HG03457 (cell line): Measurements from ENCODE around the gene ZBTB20.

Experiments used
- ATAC-seq: cut with Tn5 transposase; IDR thresholded peaks from one replicate; pipeline ENCODE4 v1.9.1; 2021; ENCODE audit warnings: moderate number of reproducible peaks; ENCODE audit not compliant: unreplicated experiment

Gene ZBTB20

DNA sequence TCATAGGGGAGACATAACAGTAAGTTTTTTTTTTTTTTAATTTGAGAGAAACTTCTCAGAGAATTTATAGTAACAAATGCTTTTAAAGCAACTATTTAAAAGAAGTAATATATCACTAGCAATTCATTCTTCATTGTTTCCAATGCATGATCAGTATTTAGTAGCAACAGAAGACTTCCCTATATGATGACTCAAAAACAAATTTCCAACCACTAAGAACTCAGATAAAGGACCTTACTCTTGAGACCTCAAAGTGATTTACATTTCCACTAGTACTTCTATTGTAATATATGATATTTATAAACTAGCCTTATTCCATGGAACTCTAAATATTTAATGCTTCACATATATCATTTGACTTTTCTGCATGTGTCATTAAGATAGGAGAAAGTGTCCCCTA is 356.3 kb downstream of the ZBTB20 start:
- no peak for ATAC-seq

DNA sequence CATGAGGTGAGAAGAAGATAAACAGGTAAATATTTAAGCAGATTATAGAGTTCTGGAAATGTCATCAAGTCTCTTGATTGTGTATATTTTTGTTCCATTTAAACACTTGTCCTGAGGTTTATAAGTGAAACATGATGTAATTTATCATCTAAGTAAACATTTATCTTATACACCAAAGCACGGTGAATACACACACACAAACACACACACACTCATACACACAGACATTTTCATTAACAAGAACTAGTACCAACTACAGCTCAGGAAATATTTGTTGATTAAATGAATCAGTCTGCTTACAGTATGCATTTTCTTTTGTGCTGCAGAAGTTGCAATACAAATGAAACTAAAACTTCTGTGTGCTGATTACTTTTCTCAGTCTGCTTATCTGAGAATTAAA is 357.3 kb downstream of the ZBTB20 start:
- no peak for ATAC-seq

DNA sequence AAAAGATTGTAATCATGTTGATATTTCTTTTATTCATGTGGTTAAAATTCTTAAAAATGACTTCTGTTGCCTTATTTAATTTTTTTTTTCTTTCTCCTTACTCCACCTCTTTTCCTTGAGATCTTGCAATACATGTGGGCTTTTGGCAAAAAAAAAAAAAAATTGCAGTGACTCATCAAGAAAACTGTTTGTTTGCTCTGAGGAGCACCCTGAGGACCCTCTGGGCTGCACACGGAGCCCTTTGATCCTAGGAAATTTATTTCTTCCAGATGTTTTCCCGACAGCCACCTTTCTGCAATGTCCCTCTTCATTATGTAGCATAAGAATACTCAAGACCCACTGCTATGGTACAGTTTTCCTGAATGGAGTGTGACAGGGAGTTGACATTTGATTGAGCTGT is 371.7 kb downstream of the ZBTB20 start:
- ATAC-seq = no peak

DNA sequence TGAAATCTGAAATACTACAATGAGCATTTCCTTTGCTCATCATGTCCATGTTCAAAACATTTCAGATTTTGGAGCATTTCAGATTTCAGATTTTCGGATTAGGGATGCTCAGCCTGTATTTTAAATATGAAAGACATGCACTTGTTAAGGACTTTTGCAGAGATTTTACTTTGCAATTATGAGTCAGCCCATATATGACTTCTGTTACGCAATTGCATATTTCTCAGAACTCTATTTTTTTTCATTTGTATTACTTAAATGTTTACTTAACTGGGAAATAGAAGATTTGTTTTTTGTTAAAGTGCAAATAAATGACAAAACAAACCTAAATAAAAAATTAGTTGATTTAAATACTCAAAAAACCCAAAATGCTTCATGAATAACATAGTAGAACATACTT is 376.2 kb downstream of the ZBTB20 start:
- ATAC-seq = no peak

DNA sequence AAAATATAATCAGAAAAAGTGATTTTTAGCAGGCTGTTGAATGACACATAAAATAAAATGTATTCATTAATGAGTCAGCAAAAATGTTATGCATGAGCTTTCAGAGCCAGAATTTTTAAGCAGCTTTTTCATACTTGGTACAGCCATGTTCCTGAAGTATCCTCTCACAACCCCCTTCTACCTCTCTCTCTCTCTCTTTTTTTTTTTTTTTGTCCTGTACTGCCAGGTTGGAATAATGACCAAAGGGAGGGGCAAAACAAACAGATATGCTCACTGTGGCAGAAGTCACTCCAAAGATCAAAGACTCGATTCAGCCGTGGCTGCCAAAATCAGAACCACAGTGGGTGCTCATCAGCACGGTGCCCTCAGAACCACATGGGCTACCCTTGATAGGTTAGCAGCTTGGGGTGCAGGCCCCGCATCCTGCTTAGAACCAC is 383.0 kb downstream of the ZBTB20 start:
- no peak for ATAC-seq

DNA sequence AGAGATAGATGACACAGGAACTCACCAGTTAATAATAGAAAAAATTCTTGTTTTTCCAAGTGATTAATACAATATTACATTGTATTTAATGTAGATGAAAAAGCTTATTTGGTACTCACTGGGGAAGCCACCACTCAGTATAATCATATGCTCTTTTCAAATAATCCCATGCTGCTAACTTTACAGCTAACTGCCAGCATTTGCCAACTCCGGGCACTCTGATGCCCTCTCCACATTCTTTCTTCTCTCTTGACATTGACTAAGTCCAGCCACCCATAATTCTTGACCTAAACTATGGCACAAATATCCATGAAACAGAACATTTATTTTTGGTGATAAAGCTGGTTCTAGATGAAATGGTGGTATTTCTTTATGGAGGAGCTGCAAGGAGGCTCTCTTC is 384.9 kb downstream of the ZBTB20 start:
- ATAC-seq = no peak

- ATAC-seq = no peak
Measured at GRCh38 chr3:114760679-114761078, 386.4 kb downstream of the ZBTB20 start.

DNA sequence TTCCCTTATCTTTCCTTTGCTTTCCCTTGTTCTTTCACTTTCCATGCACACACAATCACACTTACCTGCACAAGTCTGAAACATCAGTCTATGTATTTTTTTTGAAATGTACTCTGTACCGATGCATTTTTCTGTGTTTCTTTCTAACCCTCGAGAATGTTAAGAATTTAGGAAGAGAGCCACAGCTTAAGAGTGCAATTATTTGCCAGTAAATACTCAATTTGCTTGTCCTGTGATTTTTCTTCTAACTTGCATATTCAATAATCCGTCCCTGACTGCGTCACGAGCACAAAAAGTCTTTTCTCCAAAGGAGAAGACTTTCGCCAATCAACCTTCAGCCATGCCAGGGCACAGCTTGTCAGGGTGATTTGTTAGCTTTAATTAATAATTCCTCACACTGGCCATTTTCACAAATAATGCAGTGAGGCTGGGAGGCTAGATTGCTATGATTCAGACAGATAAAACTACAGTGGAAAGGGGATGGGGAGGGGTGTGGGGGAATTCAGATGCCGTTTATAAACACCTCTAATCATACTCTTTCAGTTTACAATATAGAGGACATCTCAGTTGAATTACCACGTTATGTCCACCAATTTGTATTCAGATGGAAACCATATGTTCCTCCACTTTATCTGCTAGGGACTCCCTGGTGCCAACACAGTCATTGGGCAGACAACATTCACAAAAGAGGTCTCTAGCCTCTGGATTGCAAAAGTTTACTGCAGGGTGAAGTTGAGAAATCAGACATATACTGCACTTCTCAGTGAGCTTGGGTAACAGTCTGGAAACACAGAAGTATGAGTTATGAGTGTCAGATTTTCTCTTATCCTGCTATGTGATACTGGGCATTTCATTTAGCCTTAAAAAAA is 388.0 kb downstream of the ZBTB20 start:
- no peak for ATAC-seq

DNA sequence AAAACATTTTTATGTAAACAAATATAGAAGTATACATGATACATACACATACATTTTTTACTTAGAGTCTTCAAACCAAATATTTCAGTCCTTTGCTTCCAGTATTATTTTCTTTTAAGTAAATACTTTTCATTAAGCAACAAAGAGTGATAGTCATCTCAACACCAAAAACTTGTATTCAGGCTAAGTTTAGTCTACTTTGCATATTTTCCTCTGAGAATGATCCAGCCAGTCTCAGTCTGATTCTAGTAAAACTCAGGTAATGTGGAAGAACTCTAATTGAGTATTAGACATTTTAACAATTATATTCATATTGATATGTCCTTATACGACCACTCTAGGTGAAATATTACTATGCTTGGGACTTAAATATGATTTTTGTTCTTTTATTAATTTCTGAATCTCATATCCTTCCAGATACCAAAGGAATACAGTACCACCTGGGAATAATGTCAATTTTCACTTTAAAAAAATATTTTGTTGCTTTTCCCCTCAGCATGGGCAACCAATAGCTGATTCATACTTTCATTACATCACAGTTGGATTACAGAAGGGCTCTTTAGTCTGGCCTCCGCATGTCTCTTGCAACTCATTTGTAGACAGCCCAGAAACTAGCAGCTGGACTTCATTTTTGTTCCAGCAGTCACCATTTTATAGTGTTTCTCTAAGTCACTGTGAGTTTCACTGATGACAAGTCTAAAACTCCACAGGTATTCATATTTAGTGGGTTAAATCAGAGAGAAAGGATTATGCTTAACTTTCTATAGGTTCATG is 390.4 kb downstream of the ZBTB20 start:
- ATAC-seq = peak; percentile 62

DNA sequence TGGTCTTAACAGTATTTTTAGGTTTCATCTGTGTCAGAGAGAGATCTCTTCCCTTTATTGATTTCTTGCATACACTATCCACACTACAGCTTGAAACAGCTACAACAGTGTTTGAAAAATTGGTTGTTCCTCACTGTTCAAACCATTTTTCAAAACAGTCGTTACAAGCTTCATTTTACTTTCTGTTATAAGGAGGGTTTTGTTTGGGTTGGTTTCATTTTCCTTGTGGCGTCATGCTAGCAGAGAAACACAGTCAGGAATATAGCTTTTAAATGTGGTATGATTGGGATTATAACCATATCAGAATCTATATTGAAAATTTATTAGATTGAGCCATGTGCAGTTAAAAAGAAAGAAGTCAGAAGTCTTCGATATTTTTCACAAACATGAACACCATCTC is 400.6 kb downstream of the ZBTB20 start:
- ATAC-seq = peak; percentile 55

DNA sequence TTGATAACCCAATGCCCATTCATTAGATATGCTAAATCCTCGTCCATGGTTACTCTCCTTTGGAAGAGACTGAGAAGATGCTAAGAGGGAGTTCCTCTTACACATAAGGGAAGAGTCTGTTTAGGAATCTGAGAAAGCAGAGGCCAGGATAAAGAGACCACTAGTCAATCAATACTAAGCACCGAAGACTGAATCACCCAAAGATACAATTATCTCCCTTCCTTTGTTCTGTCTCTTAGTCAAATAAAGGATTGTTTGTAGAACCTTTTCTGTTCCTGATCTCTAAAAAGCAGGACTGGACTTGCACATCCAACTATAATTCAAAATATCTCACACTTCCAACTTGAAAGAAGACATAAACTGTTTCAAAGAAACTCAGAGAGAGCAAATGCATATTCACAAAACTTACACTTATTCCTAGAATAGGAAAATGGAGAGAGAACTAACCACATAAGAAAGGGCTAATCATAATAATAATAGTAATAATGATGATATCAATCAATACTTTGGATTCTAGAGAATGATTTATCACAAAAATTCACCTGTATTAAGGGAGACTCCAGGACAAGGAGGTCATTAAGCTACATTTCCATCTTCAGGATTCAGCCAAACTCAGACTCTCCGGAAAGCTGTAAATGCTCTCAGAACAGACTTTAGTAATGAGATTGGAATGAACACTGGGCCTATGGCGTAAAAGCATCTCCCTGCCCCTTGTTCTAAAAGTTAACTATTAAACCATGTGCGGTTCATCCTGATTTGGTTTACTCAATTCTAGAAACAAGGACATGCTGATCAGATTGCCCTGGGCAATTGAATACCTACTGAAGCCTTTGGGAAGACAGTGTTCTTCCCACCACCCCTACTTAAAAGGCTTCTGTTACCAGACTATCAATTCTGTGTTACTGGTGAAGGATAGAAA is 401.5 kb downstream of the ZBTB20 start:
- ATAC-seq = peak; percentile 12

DNA sequence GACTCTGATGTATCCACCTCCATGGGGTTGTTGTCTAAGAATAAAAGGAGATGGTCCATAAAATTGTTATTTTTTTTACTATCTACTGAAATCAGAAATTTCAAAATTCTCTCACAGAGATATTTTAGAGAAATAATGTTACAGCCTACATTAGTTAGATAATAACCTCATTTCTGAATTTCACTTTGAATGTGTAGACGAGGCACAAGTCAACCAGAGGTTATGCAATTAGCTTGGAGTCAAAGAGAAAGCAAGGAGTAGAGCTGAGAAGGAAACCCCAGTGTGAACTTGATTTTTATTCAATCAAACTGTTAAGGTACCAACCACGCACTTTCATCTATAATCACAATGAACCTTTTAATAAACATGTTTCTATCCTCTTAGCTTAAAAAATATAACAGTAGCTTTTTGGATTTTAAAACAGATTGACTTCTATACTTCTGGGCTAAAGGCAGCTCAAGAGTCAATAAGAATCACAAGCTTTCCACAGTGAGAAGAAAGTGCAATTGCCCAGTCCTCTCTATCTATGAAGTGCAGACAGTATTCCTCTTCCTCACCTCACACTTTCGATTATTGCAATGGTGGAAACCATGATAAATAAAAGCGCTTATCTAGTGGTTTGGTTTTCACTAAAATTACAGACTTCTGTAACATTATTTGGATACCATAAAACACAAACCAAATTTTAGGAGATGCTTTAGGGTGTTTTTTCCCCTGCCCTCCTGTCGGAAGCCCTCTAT is 403.2 kb downstream of the ZBTB20 start:
- no peak for ATAC-seq

DNA sequence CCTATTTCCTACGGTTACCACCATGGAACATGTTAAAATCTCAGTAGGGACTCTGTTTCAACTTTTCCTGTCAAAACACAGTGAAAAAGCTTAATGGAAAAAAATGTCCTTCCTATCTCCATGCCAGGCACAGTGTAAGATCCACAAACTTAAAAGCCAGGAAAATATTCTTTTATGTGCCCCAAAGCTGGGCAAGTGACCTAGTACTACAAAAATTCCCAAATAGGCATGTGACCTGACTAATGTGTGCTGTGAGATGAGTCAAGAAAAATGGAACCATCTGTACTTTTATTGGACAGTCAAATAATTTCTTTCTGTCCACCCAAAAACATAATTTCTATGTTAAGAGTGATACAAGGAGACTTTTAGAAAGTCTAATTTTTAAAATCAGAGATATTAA is 406.0 kb downstream of the ZBTB20 start:
- no peak for ATAC-seq

GRCh38 chr3:114739627-114740026 is 407.5 kb downstream of the ZBTB20 start:
- no peak for ATAC-seq

- ATAC-seq = no peak
Measured at GRCh38 chr3:114732353-114732752, 414.7 kb downstream of the ZBTB20 start.

DNA sequence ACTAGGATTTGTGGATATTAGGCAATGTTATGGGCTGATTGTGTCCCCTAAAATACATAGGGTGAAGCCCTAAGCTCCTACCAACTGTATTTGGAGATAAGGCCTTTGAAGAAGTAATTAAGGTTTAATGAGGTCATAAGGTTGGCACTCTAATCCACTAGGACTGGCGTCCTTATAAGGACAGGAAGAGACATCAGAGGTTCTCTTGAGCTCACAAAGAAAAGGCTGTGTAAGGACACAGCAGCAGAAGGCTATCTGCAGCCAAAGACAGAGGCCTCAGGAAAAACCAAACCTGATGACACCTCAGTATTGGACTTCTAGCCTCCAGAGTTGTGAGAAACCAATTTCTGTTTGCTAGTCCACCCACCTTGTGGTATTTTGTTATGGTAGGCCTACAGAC is 416.7 kb downstream of the ZBTB20 start:
- no peak for ATAC-seq

GRCh38 chr3:114727373-114727772 is 419.7 kb downstream of the ZBTB20 start:
- ATAC-seq = no peak

- ATAC-seq = no peak
Measured at GRCh38 chr3:114725966-114726365, 421.1 kb downstream of the ZBTB20 start.

DNA sequence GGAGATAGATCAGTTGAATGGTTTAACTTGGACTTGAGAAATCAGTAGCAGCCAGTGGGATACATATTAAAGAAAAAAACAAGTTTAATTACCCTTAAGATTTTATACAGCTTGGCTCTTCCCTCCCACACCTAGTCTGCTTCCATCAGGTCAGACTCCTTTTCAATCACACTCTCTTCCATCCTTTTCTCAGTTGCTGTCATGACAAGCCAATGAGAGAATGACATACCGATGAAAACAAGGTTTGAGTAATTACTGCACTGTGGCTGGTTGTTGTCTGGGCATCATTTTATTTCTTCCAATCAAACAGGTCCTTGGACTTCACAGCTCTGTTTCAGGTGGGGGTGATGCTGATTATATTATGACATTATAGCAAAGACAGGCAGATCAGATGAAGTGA is 424.6 kb downstream of the ZBTB20 start:
- ATAC-seq = no peak

DNA sequence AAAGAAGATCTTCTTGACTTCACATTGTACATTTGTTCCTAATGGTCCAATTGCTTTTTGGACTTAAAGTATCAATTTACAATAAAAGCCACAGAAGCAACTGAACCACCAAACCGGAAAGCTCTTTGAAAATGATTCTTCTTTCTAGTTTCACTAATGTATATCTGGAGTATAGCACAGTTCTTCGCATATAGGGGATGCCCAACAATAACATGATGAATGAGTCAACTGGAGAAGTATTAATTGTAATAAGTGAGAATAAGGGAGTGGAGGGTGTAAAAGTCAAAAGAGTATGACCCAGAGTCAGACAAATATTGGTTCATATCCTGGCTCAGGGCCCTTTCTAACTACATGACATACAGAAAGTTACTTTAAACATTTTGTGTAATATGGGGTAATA is 425.2 kb downstream of the ZBTB20 start:
- ATAC-seq = no peak
